COR-L47 (cell line): Measurements from ENCODE around the gene GRHL3.

Experiments
- DNase-seq: peaks from one replicate; lab custom pipeline; 2025; lab: John Stamatoyannopoulos, UW

Gene GRHL3

GRCh38 chr1:24403806-24404205 is 84.6 kb downstream of the GRHL3 start:
- no peak for DNase-seq
